ENCODE measurements around the gene TRIM31. TPM values are rescaled to one million over a fixed set of nuclear protein-coding genes. Genes with fewer than 3 reads are reported as not detected.
A peak's percentile ranks its signal among the peaks of the same experiment; 100 is the strongest.

The TRIM31 gene
- total RNA-seq, 1 donor from 2014 or later, result 1.8 TPM

DNA sequence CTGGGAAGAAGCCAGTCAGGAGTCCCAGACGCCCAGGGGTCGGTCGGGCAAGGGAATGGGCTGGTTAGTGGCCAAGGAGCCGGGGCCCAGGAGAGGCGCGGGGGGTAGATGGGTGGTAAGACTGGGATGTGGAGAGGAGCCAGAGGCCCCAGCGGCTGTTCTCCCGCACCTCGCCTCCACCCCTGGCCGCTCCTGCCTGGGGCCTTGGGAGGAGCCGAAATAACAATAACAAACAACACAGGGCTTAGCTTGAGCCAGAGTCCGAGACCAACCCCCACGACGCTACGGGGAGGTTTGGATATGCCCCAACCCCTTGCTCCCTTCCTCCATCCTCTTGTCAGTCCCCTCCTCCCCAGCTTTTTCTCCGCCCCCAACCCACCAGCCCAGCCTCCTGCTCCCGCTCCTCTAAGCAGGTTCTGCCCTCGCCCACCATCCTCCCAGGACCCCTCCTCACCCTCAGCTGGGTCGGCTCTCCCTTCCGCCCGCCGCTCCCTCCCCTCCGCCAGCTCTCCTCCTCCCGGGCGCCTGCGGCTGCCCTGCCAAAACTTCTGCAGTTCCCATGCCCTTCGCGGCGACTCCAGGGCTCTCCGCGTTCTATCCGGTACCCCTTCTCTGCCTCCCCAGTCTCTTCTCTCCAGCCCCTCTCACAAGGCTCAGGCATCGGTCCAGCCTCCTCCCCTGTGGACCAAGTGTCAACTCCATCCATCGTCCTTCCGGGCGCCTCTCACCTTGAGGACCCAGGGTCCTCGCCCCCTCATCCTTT, 38.4 kb downstream of the TRIM31 start:
- no peak overlapping the region for H3K27ac Mint-ChIP-seq

DNA sequence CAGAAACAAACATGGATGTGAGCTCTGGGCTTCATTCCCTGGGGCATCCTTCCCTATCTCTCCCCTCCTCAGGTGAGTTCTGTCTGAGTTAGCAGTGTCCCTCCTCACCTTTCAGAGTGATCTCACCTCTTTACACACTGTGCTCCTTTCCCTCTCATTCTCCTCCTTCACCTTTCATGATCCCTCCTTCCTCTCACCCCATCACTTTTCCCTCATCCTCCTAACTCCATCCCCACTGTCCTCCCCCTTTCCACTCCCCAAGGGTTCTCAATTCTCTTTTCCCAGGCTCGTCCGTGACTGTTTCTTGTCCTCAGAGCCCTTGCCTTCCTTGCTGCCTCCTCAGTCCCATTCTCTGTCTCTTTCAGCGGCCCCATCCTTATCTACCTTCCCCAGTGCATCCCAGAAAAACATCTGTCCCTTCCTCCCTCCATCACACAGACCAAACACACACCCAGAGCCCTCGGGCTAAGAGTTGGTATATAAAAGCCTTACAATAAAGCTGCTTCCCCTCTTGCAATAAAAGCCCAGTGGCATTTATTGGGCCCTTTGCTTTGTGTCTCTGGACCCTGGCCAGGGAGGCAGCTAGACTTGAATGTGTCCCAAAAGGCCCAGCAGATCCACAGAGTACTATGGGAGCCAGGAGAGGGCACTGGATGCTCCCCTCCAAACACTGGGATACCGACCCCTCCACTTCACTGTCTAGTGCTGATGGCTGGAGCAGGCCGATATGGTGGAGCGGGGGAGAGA, 39.2 kb downstream of the TRIM31 start:
- Mint-ChIP-seq H3K4me3 (peak overlapping the region; percentile 82), H3K36me3 (peaks cover 30% of the 10 kb centered on the region)
- no peak for DNase-seq (ENCODE audit: extremely low spot score, unreplicated experiment)

More for the DNA sequence above, 38.4 kb downstream of the TRIM31 start:
- no peak for DNase-seq (ENCODE audit: extremely low spot score, unreplicated experiment)
- Mint-ChIP-seq H3K9me3 (peaks cover 6% of the 10 kb centered on the region), H3K36me3 (peaks cover 29% of the 10 kb centered on the region), H3K4me3 (peak overlapping the region; percentile 82), H3K27me3 (peaks cover 96% of the 10 kb centered on the region), H3K4me1 (ENCODE audit: unreplicated experiment) (peaks cover 14% of the 10 kb centered on the region)
- TF ChIP-seq, protein P1, sequence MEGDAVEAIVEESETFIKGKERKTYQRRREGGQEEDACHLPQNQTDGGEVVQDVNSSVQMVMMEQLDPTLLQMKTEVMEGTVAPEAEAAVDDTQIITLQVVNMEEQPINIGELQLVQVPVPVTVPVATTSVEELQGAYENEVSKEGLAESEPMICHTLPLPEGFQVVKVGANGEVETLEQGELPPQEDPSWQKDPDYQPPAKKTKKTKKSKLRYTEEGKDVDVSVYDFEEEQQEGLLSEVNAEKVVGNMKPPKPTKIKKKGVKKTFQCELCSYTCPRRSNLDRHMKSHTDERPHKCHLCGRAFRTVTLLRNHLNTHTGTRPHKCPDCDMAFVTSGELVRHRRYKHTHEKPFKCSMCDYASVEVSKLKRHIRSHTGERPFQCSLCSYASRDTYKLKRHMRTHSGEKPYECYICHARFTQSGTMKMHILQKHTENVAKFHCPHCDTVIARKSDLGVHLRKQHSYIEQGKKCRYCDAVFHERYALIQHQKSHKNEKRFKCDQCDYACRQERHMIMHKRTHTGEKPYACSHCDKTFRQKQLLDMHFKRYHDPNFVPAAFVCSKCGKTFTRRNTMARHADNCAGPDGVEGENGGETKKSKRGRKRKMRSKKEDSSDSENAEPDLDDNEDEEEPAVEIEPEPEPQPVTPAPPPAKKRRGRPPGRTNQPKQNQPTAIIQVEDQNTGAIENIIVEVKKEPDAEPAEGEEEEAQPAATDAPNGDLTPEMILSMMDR (conservative IDR thresholded peaks at IDR 0.05), result no peak

DNA sequence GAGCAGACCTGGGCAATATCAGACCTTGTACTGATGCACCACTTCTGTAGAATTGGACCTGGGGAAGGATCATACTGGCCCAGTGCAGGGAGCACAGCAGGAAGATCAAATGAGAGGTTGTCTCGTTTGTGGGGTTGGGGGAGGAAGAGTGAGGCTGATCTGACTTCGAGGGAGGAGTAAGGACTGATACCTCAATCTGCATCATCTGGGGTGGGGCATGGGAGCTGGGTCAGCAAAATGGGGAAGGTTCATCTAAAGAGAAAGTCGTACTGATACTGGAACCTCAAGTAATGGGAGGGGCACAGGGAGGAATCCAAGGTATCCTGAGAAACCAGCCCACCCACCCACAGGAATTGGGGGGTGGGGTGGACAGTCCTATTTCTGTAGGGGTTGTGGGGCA, 41.0 kb downstream of the TRIM31 start:
- no peak for DNase-seq (ENCODE audit: extremely low spot score, unreplicated experiment)
- H3K36me3 Mint-ChIP-seq, result peaks cover 43% of the 10 kb centered on the region
- peak overlapping the region; percentile 55 for H3K4me3 Mint-ChIP-seq
- peak overlapping the region; percentile 62 for H3K27ac Mint-ChIP-seq
- peaks cover 23% of the 10 kb centered on the region for H3K4me1 Mint-ChIP-seq (ENCODE audit: unreplicated experiment)
- TF ChIP-seq, protein P1 (conservative IDR thresholded peaks at IDR 0.05), result no peak
- H3K27me3 Mint-ChIP-seq, result peaks cover 86% of the 10 kb centered on the region
- H3K9me3 Mint-ChIP-seq, result peaks cover 6% of the 10 kb centered on the region

More for the DNA sequence above, 39.2 kb downstream of the TRIM31 start:
- Mint-ChIP-seq H3K27ac (no peak overlapping the region), H3K27me3 (peaks cover 91% of the 10 kb centered on the region), H3K9me3 (peaks cover 6% of the 10 kb centered on the region), H3K4me1 (ENCODE audit: unreplicated experiment) (peaks cover 14% of the 10 kb centered on the region)
- TF ChIP-seq, protein P1 (conservative IDR thresholded peaks at IDR 0.05), result no peak

GRCh38 chr6:30071081-30071818, 41.6 kb downstream of the TRIM31 start:
- DNase-seq (ENCODE audit: extremely low spot score, unreplicated experiment), result no peak
- peaks cover 43% of the 10 kb centered on the region for H3K36me3 Mint-ChIP-seq
- H3K27me3 Mint-ChIP-seq, result peaks cover 80% of the 10 kb centered on the region
- peaks cover 25% of the 10 kb centered on the region for H3K4me1 Mint-ChIP-seq (ENCODE audit: unreplicated experiment)
- peaks cover 6% of the 10 kb centered on the region for H3K9me3 Mint-ChIP-seq
- TF ChIP-seq, protein P1 (conservative IDR thresholded peaks at IDR 0.05), result no peak
- peak overlapping the region; percentile 62 for H3K27ac Mint-ChIP-seq
- peak overlapping the region; percentile 55 for H3K4me3 Mint-ChIP-seq

DNA sequence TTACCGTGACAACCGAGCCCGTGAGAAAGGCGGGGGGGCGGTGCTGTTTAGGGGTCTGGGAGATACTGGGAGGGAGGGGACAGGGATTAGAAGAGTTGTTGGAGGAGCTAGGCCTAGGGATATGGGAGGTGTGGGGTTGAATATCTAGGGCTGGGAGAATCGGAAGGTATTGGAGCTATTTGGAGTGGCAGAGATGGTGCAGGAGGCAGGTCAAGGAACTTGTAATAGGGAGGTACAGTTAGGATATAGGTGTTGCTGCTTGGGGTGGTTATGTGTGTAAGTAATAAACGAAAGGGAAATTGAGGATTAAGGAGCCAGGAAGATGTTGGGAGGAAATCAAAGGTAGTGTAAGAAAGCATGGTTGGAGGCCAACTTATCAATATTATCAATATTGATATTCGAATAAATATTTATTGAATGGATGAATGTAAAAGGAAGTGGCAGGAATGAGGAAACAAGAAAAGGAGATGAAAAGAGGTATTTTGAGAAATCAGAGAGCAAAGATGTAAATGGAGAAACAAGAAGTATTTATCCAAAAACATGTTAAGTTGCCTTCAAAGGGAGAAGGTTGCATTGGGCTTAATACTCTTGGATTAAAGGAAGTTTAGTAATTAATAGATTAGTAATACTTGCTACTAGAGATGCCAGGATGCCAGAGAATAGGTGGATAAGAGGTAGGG, 45.3 kb downstream of the TRIM31 start:
- Mint-ChIP-seq H3K4me3 (peak overlapping the region; percentile 95), H3K27ac (peak overlapping the region; percentile 98), H3K4me1 (ENCODE audit: unreplicated experiment) (peaks cover 31% of the 10 kb centered on the region), H3K36me3 (peaks cover 38% of the 10 kb centered on the region), H3K27me3 (peaks cover 46% of the 10 kb centered on the region), H3K9me3 (peaks cover 6% of the 10 kb centered on the region)
- DNase-seq (ENCODE audit: extremely low spot score, unreplicated experiment), result no peak
- TF ChIP-seq, protein P1 (conservative IDR thresholded peaks at IDR 0.05), result no peak

Data from type B pancreatic cell (in vitro differentiated cells).